HepG2 (cell line): Measurements from ENCODE around the gene ENTREP3. TPM values are rescaled to one million over a fixed set of nuclear protein-coding genes. Genes with fewer than 3 reads are reported as not detected.

Source experiments
- CBX5 ChIP-seq: sonication (generic); formaldehyde crosslinking; IDR thresholded peaks from 2 replicates; pipeline ENCODE4 v1.4.0; 2020; ENCODE audit warnings: missing genetic modification reagents, borderline replicate concordance
- ERF ChIP-seq: IDR thresholded peaks from 2 replicates; pipeline ENCODE4 v1.6.1; 2018; ENCODE audit warnings: missing biosample characterization, missing genetic modification reagents
- HOXA7 ChIP-seq: sonication (generic); formaldehyde crosslinking; IDR thresholded peaks from 2 replicates; pipeline ENCODE4 v1.8.1; 2022; ENCODE audit warnings: mild to moderate bottlenecking, missing genetic modification reagents, moderate library complexity
- NPAS2 ChIP-seq: sonication (generic); formaldehyde crosslinking; IDR thresholded peaks from 2 replicates; pipeline ENCODE4 v1.8.0; 2022; ENCODE audit warnings: mild to moderate bottlenecking, missing genetic modification reagents, borderline replicate concordance
- PAWR ChIP-seq: sonication (generic); formaldehyde crosslinking; IDR thresholded peaks from 2 replicates; pipeline ENCODE4 v1.4.0; 2020; ENCODE audit warnings: missing genetic modification reagents, mild to moderate bottlenecking, borderline replicate concordance
- ZC3H13 ChIP-seq: sonication (generic); formaldehyde crosslinking; IDR thresholded peaks from 2 replicates; pipeline ENCODE4 v1.8.1; 2023; ENCODE audit warnings: mild to moderate bottlenecking, missing genetic modification reagents, moderate library complexity
- ZNF124 ChIP-seq: sonication (generic); formaldehyde crosslinking; IDR thresholded peaks from 2 replicates; pipeline ENCODE4 v1.4.0; 2020; ENCODE audit warnings: missing genetic modification reagents
- ZNF333 ChIP-seq: sonication (generic); formaldehyde crosslinking; IDR thresholded peaks from 2 replicates; pipeline ENCODE4 v1.4.0; 2020; ENCODE audit warnings: mild to moderate bottlenecking, missing genetic modification reagents, borderline replicate concordance
- ZNF44 ChIP-seq: sonication (generic); formaldehyde crosslinking; IDR thresholded peaks from 2 replicates; pipeline ENCODE4 v1.5.1; 2020; ENCODE audit warnings: mild to moderate bottlenecking, missing genetic modification reagents
- ZNF558 ChIP-seq: sonication (generic); formaldehyde crosslinking; IDR thresholded peaks from 2 replicates; pipeline ENCODE4 v1.9.0; 2022; ENCODE audit warnings: mild to moderate bottlenecking, missing genetic modification reagents, borderline replicate concordance
- ZNF773 ChIP-seq: sonication (generic); formaldehyde crosslinking; IDR thresholded peaks from 2 replicates; pipeline ENCODE4 v1.4.0; 2020; ENCODE audit warnings: missing genetic modification reagents, borderline replicate concordance
- polyA plus RNA-seq, 8 experiments: library from polyadenylated mRNA; depleted of rRNA in 3 of 8; stranded (reverse) in 7 of 8; unstranded in 1 of 8; fragments of >200 nt; fragmentation: Illumina TruSeq in 4 of 8; extraction: Trizol in 4 of 8; gene quantifications; 2 replicates each; pipeline versions ENCODE4 v1.2.1 to v1.2.3, GENCODE V29; 2011 to 2016; ENCODE audit warnings: low read depth in 4 of 8, missing spikeins in 1 of 8, mixed read lengths in 1 of 8; ENCODE audit not compliant: insufficient read depth in 1 of 8
- total RNA-seq, 5 experiments: library from RNA; depleted of rRNA; stranded (reverse); fragments of >200 nt; fragmentation: Illumina TruSeq; extraction: Trizol; gene quantifications; 2 replicates each; pipeline ENCODE4 v1.2.3, GENCODE V29; 2016; ENCODE audit warnings: low read depth in 1 of 5
- TF ChIP-seq, protein P1 (sequence below): sonication (generic); formaldehyde crosslinking; IDR thresholded peaks from 2 replicates; pipeline ENCODE4 v1.5.1; 2020; ENCODE audit warnings: missing genetic modification reagents, mild to moderate bottlenecking, borderline replicate concordance
- TF ChIP-seq, protein P2 (sequence below): sonication (generic); formaldehyde crosslinking; IDR thresholded peaks from 2 replicates; pipeline ENCODE4 v1.5.1; 2020; ENCODE audit warnings: mild to moderate bottlenecking, missing genetic modification reagents
- TF ChIP-seq, protein P3 (sequence below): sonication (generic); formaldehyde crosslinking; IDR thresholded peaks from 2 replicates; pipeline ENCODE4 v1.4.0; 2020; ENCODE audit warnings: mild to moderate bottlenecking, missing genetic modification reagents

Gene ENTREP3
- total and polyA plus RNA-seq, 2 of the 13 experiments (the other 11 are each of a cell fraction or from before 2014, with no cell fraction given): 4.1 to 9.9 TPM

DNA sequence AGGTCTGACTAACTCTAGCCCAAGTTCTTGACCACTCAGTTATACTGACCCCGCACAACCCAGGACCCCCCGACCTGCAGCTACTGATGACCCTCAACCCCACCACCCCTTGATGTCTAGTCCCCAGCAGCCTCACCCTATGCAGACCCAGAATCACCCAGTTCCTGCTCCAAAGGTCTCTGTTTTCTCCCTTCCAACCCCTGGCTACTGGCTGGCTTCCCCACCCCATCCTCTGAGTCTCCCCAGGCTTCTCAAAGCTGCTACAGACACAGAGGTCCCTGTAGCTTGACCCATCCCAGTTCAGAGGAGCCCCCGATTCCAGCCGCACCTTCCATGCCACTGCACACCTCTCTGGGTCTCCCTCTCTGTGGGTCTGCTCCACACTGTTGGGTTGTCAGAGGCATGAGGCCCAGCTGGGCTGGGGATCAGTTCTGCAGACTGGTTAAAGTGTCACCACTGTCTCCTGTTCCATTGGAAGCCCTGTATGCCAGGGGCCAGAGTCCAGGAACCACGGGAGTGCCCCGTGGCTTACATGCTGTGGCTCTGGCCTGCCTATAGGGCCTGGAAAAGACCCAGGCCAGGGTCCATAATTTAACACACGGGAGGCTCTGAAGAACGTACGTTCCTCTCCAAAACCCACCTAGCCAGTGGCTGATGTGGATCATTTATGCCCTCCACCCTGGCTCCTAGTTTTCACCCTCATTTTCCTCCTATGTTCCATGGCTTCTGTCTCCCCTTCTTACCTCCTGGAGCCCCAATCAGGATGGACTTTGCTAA lies 45.5 kb upstream of the ENTREP3 start (continued):
- TF ChIP-seq, protein P1, sequence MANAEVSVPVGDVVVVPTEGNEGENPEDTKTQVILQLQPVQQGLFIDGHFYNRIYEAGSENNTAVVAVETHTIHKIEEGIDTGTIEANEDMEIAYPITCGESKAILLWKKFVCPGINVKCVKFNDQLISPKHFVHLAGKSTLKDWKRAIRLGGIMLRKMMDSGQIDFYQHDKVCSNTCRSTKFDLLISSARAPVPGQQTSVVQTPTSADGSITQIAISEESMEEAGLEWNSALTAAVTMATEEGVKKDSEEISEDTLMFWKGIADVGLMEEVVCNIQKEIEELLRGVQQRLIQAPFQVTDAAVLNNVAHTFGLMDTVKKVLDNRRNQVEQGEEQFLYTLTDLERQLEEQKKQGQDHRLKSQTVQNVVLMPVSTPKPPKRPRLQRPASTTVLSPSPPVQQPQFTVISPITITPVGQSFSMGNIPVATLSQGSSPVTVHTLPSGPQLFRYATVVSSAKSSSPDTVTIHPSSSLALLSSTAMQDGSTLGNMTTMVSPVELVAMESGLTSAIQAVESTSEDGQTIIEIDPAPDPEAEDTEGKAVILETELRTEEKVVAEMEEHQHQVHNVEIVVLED (CRISPR knock-in tag): peak; percentile 60; the same call in 1 of the 2 replicates
- TF ChIP-seq ERF (CRISPR knock-in tag) (peak; percentile 97), CBX5 (CRISPR knock-in tag) (peak; percentile 83; the same call in 1 of the 2 replicates), NPAS2 (no peak), ZNF333 (CRISPR knock-in tag) (no peak), ZNF773 (CRISPR knock-in tag) (no peak), ZNF44 (CRISPR knock-in tag) (peak; percentile 96; the same call in 1 of the 2 replicates), HOXA7 (CRISPR knock-in tag) (no peak), ZNF558 (0 out of 2 replicates have a peak, but pooled peaks have one; percentile 40), ZNF124 (CRISPR knock-in tag) (peak; percentile 71; the same call in 1 of the 2 replicates), ZC3H13 (CRISPR knock-in tag) (no peak; the same call in 1 of the 2 replicates), PAWR (CRISPR knock-in tag) (no peak)
- TF ChIP-seq, protein P2, sequence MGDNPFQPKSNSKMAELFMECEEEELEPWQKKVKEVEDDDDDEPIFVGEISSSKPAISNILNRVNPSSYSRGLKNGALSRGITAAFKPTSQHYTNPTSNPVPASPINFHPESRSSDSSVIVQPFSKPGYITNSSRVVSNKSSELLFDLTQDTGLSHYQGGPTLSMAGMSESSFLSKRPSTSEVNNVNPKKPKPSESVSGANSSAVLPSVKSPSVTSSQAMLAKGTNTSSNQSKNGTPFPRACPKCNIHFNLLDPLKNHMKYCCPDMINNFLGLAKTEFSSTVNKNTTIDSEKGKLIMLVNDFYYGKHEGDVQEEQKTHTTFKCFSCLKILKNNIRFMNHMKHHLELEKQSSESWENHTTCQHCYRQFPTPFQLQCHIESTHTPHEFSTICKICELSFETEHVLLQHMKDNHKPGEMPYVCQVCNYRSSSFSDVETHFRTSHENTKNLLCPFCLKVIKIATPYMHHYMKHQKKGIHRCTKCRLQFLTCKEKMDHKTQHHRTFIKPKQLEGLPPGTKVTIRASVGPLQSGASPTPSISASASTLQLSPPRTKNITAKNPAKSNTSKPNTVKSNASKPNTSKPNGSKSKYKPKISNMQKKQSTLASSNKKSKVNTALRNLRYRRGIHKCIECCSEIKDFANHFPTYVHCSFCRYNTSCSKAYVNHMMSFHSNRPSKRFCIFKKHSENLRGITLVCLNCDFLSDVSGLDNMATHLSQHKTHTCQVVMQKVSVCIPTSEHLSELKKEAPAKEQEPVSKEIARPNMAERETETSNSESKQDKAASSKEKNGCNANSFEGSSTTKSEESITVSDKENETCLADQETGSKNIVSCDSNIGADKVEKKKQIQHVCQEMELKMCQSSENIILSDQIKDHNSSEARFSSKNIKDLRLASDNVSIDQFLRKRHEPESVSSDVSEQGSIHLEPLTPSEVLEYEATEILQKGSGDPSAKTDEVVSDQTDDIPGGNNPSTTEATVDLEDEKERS (CRISPR knock-in tag): no peak
- TF ChIP-seq, protein P3, sequence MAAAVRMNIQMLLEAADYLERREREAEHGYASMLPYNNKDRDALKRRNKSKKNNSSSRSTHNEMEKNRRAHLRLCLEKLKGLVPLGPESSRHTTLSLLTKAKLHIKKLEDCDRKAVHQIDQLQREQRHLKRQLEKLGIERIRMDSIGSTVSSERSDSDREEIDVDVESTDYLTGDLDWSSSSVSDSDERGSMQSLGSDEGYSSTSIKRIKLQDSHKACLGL (CRISPR knock-in tag): peak; percentile 75
- TF ChIP-seq, all 625 proteins: peak for 323
